Measurements from ENCODE around the gene SDK1. TPM values are rescaled to one million over a fixed set of nuclear protein-coding genes. Genes with fewer than 3 reads are reported as not detected.

SDK1 gene
- total and polyA plus RNA-seq, 2 of the 8 experiments (the other 6 are each of a cell fraction or from before 2014, with no cell fraction given) = 3.3 to 7.2 TPM

DNA sequence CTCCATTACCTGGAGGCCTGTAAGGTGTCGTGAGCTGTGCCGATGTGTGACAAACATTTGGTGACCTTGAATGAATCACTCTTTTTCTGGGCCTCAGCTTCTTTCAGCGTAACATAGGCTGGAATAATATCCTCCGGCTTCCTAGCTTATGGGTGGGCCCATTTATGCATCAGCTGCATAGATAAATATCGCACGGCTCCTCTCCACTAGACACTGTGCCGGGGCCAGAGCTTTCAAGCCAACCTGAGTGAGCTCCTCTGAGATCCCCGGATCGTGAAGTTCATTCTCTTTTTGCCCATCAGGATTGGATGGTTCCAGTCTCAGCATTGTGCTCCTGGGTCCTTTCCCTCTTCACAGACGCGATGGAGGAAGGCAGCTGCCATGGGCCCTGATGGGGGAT is 806.8 kb downstream of the SDK1 start:
- DNase-seq (ENCODE audit: low read depth in 1 of 2, low spot score in 2 of 2) = no peak
- H3K14ac ChIP-seq (ENCODE audit: insufficient read length) = no peak overlapping the region
- no peak overlapping the region for H2AFZ ChIP-seq (ENCODE audit: low read length)
- H2BK20ac ChIP-seq (ENCODE audit: low read length) = no peak overlapping the region
- H3K4me1 ChIP-seq (replicated peaks in 1 of 4; ENCODE audit: control insufficient read depth in 3 of 4, insufficient read depth in 4 of 4, low read length in 3 of 4) = peaks cover 0 to 2% (median 0%) of the 10 kb centered on the region in 4 experiments; a peak in 1 of 7 replicates
- no peak overlapping the region for H3K23ac ChIP-seq (ENCODE audit: insufficient read length)
- H4K20me1 ChIP-seq (replicated peaks in 1 of 2; ENCODE audit: control insufficient read depth in 1 of 2, insufficient read depth in 2 of 2, low read length in 2 of 2) = no peaks in the 10 kb centered on the region
- no peak overlapping the region for H2BK5ac ChIP-seq (ENCODE audit: low read depth, low read length)
- ChIA-PET POLR2A (ENCODE audit: partially characterized antibody) (interaction anchor here (1.1 kb wide), 1 partner anchor 64 kb away, joined by 3 read pairs; no protein-coding TSS in a partner anchor), CTCF (ENCODE audit: partially characterized antibody) (interaction anchor here (0.6 to 1.9 kb wide), 4 partner anchors 10 to 186 kb away, joined by 3 to 5 read pairs (median 3); no protein-coding TSS in a partner anchor)
- H3K27ac ChIP-seq (ENCODE audit: low read depth, low read length) = no peak overlapping the region
- no peak overlapping the region for H3K56ac ChIP-seq (replicated peaks; ENCODE audit: insufficient read length, low read depth, low read length)
- peaks cover 0 to 3% of the 10 kb centered on the region in 2 experiments; a peak in 1 of 4 replicates for H3K9me3 ChIP-seq (ENCODE audit: insufficient read depth in 2 of 2, low read depth in 1 of 2, low read length in 1 of 2)
- H4K8ac ChIP-seq (ENCODE audit: extremely low read depth, insufficient read depth, low read length) = no peak overlapping the region; the same call in 1 of the 2 replicates
- no peaks in the 10 kb centered on the region for H3K36me3 ChIP-seq (ENCODE audit: control insufficient read depth in 2 of 4, insufficient read depth in 4 of 4, low read length in 3 of 4)
- 88% methylated on average over 11 of the region's 11 CpGs; no CpG with 5 or more reads in 1 of the 2 experiments for WGBS, 2 experiments (ENCODE audit: extremely low coverage in 1 of 2, insufficient coverage in 1 of 2, insufficient read length in 1 of 2, insufficient replicate concordance in 2 of 2, low coverage in 1 of 2, low lambda C conversion rate in 2 of 2, missing lambda C conversion rate in 1 of 2)
- no peak overlapping the region for H3K18ac ChIP-seq (ENCODE audit: extremely low read depth, low read length)
- H2AK5ac ChIP-seq (ENCODE audit: low read depth, low read length) = no peak overlapping the region
- H3K4ac ChIP-seq (replicated peaks; ENCODE audit: insufficient read length, low read depth, low read length) = no peak overlapping the region
- no peak overlapping the region for H2BK120ac ChIP-seq (replicated peaks; ENCODE audit: low read depth, low read length)
- no peaks in the 10 kb centered on the region for H3K79me2 ChIP-seq (ENCODE audit: control insufficient read depth in 1 of 2, insufficient read depth in 2 of 2, low read length in 2 of 2)
- no peak for FAIRE-seq
- no peak overlapping the region for H4K5ac ChIP-seq (ENCODE audit: insufficient read length, low read depth, low read length)
- no peaks in the 10 kb centered on the region; a peak in 1 of 7 replicates for H3K27me3 ChIP-seq (replicated peaks in 1 of 4; ENCODE audit: control insufficient read depth in 3 of 4, extremely low read depth in 1 of 4, insufficient read depth in 3 of 4, low read length in 3 of 4)
- H3K4me3 ChIP-seq (ENCODE audit: extremely low read depth in 1 of 4, insufficient read depth in 2 of 4, low read depth in 3 of 4, low read length in 4 of 4) = no peak overlapping the region
- H4K91ac ChIP-seq (replicated peaks; ENCODE audit: insufficient read length, low read length) = no peak overlapping the region
- no peaks in the 10 kb centered on the region for H3K23me2 ChIP-seq (ENCODE audit: low read depth, low read length)
- H3K4me2 ChIP-seq (ENCODE audit: insufficient read depth in 1 of 2, low read depth in 2 of 2, low read length in 2 of 2) = no peak overlapping the region
- no peak overlapping the region for H2BK15ac ChIP-seq (ENCODE audit: low read length)
- no peak overlapping the region for H3K9ac ChIP-seq (replicated peaks in 1 of 4; ENCODE audit: extremely low read depth in 1 of 4, low read depth in 3 of 4, low read length in 3 of 4)
- H2BK12ac ChIP-seq (ENCODE audit: low read depth, low read length) = no peak overlapping the region
- H3K79me1 ChIP-seq (ENCODE audit: low read depth, low read length) = no peaks in the 10 kb centered on the region
- TF ChIP-seq KDM5A (IDR thresholded peaks at IDR 0.05; ENCODE audit: low read length) (no peak), TBP (IDR thresholded peaks at IDR 0.05; ENCODE audit: low read depth, low read length) (no peak)
- TF ChIP-seq, protein P1, sequence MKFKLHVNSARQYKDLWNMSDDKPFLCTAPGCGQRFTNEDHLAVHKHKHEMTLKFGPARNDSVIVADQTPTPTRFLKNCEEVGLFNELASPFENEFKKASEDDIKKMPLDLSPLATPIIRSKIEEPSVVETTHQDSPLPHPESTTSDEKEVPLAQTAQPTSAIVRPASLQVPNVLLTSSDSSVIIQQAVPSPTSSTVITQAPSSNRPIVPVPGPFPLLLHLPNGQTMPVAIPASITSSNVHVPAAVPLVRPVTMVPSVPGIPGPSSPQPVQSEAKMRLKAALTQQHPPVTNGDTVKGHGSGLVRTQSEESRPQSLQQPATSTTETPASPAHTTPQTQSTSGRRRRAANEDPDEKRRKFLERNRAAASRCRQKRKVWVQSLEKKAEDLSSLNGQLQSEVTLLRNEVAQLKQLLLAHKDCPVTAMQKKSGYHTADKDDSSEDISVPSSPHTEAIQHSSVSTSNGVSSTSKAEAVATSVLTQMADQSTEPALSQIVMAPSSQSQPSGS (IDR thresholded peaks at IDR 0.05; ENCODE audit: low read length) = no peak
